HUES48 (cell line): ENCODE data around the gene COG1.

Source experiments
- H3K27ac ChIP-seq: one replicate; pipeline ENCODE4 v1.7.0; 2013; ENCODE audit warnings: low read depth, low read length, inconsistent platforms
- H3K27me3 ChIP-seq: 2 replicates; pipeline ENCODE4 v1.6.1; 2013; ENCODE audit warnings: mild to moderate bottlenecking, low read length; ENCODE audit not compliant: control insufficient read depth, insufficient read depth
- H3K36me3 ChIP-seq: 2 replicates; pipeline ENCODE4 v1.6.1; 2013; ENCODE audit warnings: low read length; ENCODE audit not compliant: control insufficient read depth, insufficient read depth
- H3K4me1 ChIP-seq: 2 replicates; pipeline ENCODE4 v1.6.1; 2013; ENCODE audit warnings: mild to moderate bottlenecking, low read length; ENCODE audit not compliant: control insufficient read depth, insufficient read depth
- H3K4me3 ChIP-seq: 2 replicates; pipeline ENCODE4 v1.5.1; 2013; ENCODE audit warnings: mild to moderate bottlenecking, low read depth, low read length
- H3K9ac ChIP-seq: 2 replicates; pipeline ENCODE4 v1.6.1; 2013; ENCODE audit warnings: mild to moderate bottlenecking, low read depth, low read length, moderate library complexity
- H3K9me3 ChIP-seq: 2 replicates; pipeline ENCODE4 v1.6.1; 2013; ENCODE audit warnings: low read length; ENCODE audit not compliant: control insufficient read depth, insufficient read depth

The COG1 gene

DNA sequence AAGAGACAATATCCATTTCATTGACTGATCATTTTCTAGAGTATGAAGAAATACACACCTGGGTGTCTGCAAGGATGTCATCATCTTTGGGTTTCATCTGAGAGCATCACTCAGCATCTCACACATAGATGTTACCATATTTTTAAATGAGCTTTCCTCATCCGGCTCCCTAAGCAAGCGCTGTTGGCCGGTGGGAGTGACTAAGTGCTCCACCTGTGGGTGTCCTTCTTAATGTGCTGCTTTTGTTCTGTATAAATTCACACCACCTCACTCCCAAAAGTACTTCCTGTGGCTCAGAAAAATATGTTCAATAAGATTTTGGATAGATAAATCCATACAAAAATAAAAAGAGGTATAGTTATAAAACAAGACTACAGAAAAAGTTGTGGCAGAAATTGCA is 20.6 kb upstream of the COG1 start:
- no peak overlapping the region for H3K4me3 ChIP-seq
- no peaks in the 10 kb centered on the region for H3K9me3 ChIP-seq
- no peak overlapping the region for H3K9ac ChIP-seq
- H3K4me1 ChIP-seq, result peaks cover 10% of the 10 kb centered on the region
- no peak overlapping the region for H3K27ac ChIP-seq
- 0 out of 2 replicates have a peak, but pooled peaks cover 4% of the 10 kb centered on the region for H3K36me3 ChIP-seq
- H3K27me3 ChIP-seq, result peaks cover 15% of the 10 kb centered on the region

DNA sequence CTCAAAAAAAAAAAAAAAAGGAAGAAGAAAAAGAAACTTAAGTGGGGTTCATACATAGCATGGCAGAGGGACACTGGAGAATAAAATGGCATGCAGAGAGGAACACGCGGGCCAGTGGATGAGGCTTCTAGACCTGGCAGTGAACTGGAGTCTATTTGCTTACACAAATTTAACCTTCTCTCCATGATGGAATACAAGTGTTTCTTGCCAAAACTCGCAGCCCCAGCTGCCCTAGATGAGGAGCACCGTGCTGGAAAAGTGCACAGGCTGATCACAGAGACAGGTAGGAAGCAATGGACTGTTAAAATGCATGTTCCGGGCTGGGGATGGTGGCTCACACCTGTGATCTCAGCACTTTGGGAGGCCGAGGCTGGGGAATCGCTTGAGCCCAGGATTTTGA is 18.7 kb upstream of the COG1 start:
- 0 out of 2 replicates have a peak, but pooled peaks cover 4% of the 10 kb centered on the region for H3K36me3 ChIP-seq
- no peaks in the 10 kb centered on the region for H3K27me3 ChIP-seq
- H3K4me3 ChIP-seq, result no peak overlapping the region
- H3K9ac ChIP-seq, result no peak overlapping the region
- no peaks in the 10 kb centered on the region for H3K9me3 ChIP-seq
- H3K27ac ChIP-seq, result no peak overlapping the region
- H3K4me1 ChIP-seq, result peaks cover 10% of the 10 kb centered on the region

- no peaks in the 10 kb centered on the region for H3K36me3 ChIP-seq
- H3K4me3 ChIP-seq, result no peak overlapping the region
- H3K27me3 ChIP-seq, result no peaks in the 10 kb centered on the region
- H3K9ac ChIP-seq, result no peak overlapping the region
- H3K4me1 ChIP-seq, result peaks cover 6% of the 10 kb centered on the region
- H3K9me3 ChIP-seq, result no peaks in the 10 kb centered on the region
- H3K27ac ChIP-seq, result no peak overlapping the region
Measured at GRCh38 chr17:73175962-73176565, 16.8 kb upstream of the COG1 start.

- Histone ChIP-seq H3K27me3 (no peaks in the 10 kb centered on the region), H3K9ac (no peak overlapping the region), H3K9me3 (no peaks in the 10 kb centered on the region), H3K4me3 (no peak overlapping the region), H3K27ac (no peak overlapping the region), H3K36me3 (no peaks in the 10 kb centered on the region), H3K4me1 (no peaks in the 10 kb centered on the region)
Measured at GRCh38 chr17:73179387-73179786, 13.5 kb upstream of the COG1 start.

DNA sequence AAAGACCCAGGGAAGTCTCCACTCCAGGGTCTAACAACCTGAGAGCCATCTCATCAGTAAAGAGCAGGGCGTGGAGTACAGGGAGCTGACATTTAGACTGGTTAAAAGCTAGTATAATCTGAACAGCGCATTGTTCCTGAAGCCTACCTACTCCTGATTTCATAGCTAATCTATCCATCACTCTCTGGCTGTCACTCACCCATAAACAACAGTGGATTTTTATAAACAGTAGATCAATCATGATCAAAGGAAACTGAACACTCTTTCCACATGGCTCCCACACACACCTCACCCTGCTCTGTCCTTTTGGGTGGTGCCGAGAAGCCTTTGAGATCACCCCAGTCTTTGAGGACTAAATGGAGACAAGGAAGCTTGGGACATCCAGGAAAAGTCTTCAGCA is 13.0 kb upstream of the COG1 start:
- H3K27me3 ChIP-seq, result no peaks in the 10 kb centered on the region
- H3K4me1 ChIP-seq, result no peaks in the 10 kb centered on the region
- no peaks in the 10 kb centered on the region for H3K9me3 ChIP-seq
- no peak overlapping the region for H3K9ac ChIP-seq
- H3K27ac ChIP-seq, result no peak overlapping the region
- H3K4me3 ChIP-seq, result no peak overlapping the region
- no peaks in the 10 kb centered on the region for H3K36me3 ChIP-seq

- no peaks in the 10 kb centered on the region for H3K27me3 ChIP-seq
- H3K9ac ChIP-seq, result no peak overlapping the region
- no peaks in the 10 kb centered on the region for H3K4me1 ChIP-seq
- no peak overlapping the region for H3K27ac ChIP-seq
- no peaks in the 10 kb centered on the region for H3K9me3 ChIP-seq
- no peak overlapping the region for H3K4me3 ChIP-seq
- H3K36me3 ChIP-seq, result no peaks in the 10 kb centered on the region
Measured at GRCh38 chr17:73182616-73183310, 10.1 kb upstream of the COG1 start.

DNA sequence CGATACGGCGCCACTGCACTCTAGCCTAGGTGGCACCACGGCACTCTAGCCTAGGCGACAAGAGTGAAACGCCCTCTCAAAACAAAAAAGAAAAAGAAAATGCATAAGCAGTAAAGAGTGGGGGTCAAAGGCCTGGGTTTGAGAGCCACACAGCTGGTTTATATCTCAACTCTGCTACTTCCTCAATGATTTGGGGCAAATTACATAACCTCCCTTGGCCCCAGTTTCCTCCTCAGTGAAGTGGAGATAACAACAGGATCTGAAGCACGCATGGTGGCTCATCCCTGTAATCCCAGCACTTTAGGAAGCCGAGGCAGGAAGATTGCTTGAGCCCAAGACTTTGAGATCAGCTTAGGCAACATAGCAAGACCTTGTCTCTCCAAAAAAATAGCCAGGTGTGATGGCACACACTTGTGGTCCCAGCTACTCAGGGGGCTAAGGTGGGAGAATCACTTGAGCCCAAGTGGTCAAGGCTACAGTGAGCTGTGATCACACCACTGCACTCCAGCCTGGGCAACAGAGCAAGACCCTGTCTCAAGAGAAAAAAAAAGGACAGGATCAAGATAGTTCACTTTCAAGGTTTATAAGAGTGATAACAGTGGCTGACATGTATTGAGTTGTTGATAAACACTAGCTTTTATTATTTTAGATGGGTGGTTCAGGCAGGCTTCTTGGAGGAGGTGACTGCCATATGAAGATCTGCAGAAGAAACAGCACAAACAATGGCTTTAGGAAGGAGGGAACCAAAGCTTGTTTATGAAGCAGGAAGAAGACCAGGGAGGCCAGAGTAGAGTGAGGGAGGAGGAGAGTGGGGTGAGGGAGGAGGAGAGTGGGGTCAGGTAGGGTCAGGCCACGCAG is 8.5 kb upstream of the COG1 start:
- no peaks in the 10 kb centered on the region for H3K27me3 ChIP-seq
- no peak overlapping the region for H3K9ac ChIP-seq
- no peaks in the 10 kb centered on the region for H3K9me3 ChIP-seq
- no peaks in the 10 kb centered on the region for H3K36me3 ChIP-seq
- no peaks in the 10 kb centered on the region for H3K4me1 ChIP-seq
- no peak overlapping the region for H3K4me3 ChIP-seq
- no peak overlapping the region for H3K27ac ChIP-seq

GRCh38 chr17:73186283-73187050 is 6.4 kb upstream of the COG1 start:
- H3K9me3 ChIP-seq, result no peaks in the 10 kb centered on the region
- H3K36me3 ChIP-seq, result no peaks in the 10 kb centered on the region
- no peaks in the 10 kb centered on the region for H3K27me3 ChIP-seq
- H3K9ac ChIP-seq, result no peak overlapping the region
- H3K4me1 ChIP-seq, result no peaks in the 10 kb centered on the region
- no peak overlapping the region for H3K27ac ChIP-seq
- H3K4me3 ChIP-seq, result no peak overlapping the region

DNA sequence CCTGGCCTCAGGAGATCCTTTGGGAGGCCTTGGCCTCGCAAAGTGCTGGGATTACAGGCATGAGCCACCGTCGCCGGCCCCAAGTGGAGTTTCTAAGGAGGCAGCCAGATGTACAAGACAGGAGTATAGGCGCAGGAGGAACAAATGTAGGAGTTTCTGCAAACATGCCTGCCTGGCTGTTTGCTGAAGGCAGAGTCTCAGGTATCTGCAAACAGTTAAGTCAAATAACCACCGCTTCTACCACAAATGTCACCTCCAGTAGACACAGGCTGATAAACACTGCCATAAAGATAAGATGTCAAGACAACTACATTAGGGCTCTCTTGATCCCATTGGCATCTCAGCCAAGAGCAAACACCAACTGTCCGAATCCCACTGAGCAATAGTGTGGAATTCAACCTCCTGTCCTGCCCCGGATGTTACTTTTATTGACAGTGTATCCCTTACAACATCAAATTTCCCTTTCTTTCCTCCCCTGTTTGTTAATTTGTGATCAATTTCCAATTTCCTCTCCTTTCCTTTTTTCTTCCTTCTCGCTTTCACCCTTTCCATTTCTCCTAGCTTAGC is 5.6 kb upstream of the COG1 start:
- Histone ChIP-seq H3K4me3 (no peak overlapping the region), H3K4me1 (no peaks in the 10 kb centered on the region), H3K36me3 (no peaks in the 10 kb centered on the region), H3K27ac (no peak overlapping the region), H3K9me3 (no peaks in the 10 kb centered on the region), H3K9ac (no peak overlapping the region), H3K27me3 (no peaks in the 10 kb centered on the region)

- Histone ChIP-seq H3K27me3 (no peaks in the 10 kb centered on the region), H3K36me3 (no peaks in the 10 kb centered on the region), H3K4me1 (no peaks in the 10 kb centered on the region), H3K4me3 (no peak overlapping the region), H3K9me3 (no peaks in the 10 kb centered on the region), H3K27ac (no peak overlapping the region), H3K9ac (no peak overlapping the region)
Measured at GRCh38 chr17:73188011-73188410, 4.8 kb upstream of the COG1 start.
